Stomach (tissue), 4 donors: ENCODE data around the gene SND1.

ENCODE experiments used
- POLR2A ChIP-seq, 4 donors: fragments of 450-650 bp; IDR thresholded peaks; one replicate each; pipeline ENCODE4 v1.6.1; 2016; ENCODE audit warnings: antibody characterized with exemption in 4 of 4, control low read depth in 2 of 4, mild to moderate bottlenecking in 1 of 4, moderate library complexity in 1 of 4
- TF ChIP-seq, protein P1 (sequence below), 7 experiments: fragments of 450-650 bp in 4 of 7; fragments of 200-600 bp in 3 of 7; sonication (generic) in 3 of 7; IDR thresholded peaks; one replicate each; pipeline ENCODE4 v1.5.1; 2016 to 2019; ENCODE audit warnings: antibody characterized with exemption in 7 of 7, control low read depth in 2 of 7, mild to moderate bottlenecking in 1 of 7

DNA sequence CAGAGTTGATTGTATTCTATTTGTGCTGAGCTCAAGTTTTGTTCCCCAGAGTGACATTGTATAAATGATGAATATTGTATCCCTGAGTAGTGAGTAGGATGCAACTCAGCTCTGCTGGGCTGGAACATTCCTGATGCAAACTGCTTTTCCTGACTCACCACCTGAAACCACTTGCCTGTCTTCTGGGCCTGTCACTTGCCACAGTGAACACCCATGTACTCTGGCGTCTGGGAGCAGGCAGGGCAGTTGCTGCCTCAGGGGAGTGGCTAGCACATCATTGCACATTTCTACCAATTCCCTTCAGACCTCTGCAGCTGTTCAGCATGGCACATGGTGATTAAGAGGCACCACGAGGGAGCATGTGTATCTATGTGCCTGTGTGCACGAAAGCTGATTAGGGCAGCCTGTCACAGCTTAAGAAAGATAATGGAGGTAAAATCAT is 157.3 kb downstream of the SND1 start:
- TF ChIP-seq, protein P1, sequence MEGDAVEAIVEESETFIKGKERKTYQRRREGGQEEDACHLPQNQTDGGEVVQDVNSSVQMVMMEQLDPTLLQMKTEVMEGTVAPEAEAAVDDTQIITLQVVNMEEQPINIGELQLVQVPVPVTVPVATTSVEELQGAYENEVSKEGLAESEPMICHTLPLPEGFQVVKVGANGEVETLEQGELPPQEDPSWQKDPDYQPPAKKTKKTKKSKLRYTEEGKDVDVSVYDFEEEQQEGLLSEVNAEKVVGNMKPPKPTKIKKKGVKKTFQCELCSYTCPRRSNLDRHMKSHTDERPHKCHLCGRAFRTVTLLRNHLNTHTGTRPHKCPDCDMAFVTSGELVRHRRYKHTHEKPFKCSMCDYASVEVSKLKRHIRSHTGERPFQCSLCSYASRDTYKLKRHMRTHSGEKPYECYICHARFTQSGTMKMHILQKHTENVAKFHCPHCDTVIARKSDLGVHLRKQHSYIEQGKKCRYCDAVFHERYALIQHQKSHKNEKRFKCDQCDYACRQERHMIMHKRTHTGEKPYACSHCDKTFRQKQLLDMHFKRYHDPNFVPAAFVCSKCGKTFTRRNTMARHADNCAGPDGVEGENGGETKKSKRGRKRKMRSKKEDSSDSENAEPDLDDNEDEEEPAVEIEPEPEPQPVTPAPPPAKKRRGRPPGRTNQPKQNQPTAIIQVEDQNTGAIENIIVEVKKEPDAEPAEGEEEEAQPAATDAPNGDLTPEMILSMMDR (IDR thresholded peaks at IDR 0.05): no peak
- TF ChIP-seq POLR2A (IDR thresholded peaks at IDR 0.05): no peak
